Gastroesophageal sphincter (tissue), 3 donors: ENCODE results near the gene CTCF.

ENCODE experiments used
- POLR2AphosphoS5 ChIP-seq: sonication (generic); formaldehyde crosslinking; IDR thresholded peaks from one replicate; pipeline ENCODE4 v1.6.1; 2017; ENCODE audit warnings: antibody characterized with exemption
- TF ChIP-seq, protein P1 (sequence below), 4 experiments: fragments of 200-600 bp in 2 of 4; fragments of 450-650 bp in 2 of 4; sonication (generic) in 1 of 4; IDR thresholded peaks; one replicate each; pipeline ENCODE4 v1.5.1; 2017 to 2019; ENCODE audit warnings: antibody characterized with exemption in 4 of 4, mild to moderate bottlenecking in 2 of 4, moderate library complexity in 2 of 4

DNA sequence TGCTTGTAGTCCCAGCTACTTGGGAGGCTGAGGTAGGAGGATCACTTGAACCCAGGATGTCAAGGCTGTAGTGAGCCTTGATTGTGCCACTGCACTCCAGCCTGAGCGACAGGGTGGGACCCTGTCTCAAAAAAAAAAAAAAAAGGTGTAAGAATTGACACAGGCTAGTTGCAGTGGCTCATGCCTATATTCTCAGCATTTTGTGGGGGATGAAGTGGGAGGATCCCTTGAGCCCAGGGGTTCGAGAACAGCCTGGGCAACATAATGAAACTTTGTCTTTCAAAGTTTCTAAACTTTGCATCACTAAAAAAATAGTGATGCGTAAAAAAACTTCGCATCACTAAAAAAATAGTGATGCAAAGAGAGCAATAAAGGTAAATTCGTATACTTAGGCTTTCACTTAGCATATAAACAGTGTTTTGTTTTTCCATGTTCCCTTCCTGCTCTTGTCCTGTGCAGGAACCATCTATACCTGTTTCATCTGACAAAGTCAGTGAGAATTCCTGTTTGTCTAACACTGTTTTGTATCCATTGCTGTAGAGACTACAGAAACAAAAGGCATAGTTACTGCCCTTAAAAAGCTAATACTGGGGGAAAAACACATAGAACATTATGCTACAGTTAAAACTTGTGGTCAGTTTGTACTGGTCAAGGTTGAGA, 32.1 kb downstream of the CTCF start:
- no peak for TF ChIP-seq POLR2AphosphoS5
- TF ChIP-seq, protein P1, sequence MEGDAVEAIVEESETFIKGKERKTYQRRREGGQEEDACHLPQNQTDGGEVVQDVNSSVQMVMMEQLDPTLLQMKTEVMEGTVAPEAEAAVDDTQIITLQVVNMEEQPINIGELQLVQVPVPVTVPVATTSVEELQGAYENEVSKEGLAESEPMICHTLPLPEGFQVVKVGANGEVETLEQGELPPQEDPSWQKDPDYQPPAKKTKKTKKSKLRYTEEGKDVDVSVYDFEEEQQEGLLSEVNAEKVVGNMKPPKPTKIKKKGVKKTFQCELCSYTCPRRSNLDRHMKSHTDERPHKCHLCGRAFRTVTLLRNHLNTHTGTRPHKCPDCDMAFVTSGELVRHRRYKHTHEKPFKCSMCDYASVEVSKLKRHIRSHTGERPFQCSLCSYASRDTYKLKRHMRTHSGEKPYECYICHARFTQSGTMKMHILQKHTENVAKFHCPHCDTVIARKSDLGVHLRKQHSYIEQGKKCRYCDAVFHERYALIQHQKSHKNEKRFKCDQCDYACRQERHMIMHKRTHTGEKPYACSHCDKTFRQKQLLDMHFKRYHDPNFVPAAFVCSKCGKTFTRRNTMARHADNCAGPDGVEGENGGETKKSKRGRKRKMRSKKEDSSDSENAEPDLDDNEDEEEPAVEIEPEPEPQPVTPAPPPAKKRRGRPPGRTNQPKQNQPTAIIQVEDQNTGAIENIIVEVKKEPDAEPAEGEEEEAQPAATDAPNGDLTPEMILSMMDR (IDR thresholded peaks at IDR 0.05), result no peak
